IMR-90 (cell line): Measurements from ENCODE around the gene GJB3. TPM values are rescaled to one million over a fixed set of nuclear protein-coding genes. Genes with fewer than 3 reads are reported as not detected.
A peak's percentile ranks its signal among the peaks of the same experiment; 100 is the strongest.

Experiments
- ATAC-seq: fragments of 200-7000 bp; cut with Tn5 transposase; 2 replicates; pipeline ENCODE4 v1.9.1; 2020; ENCODE audit warnings: low read depth, mild to moderate bottlenecking, moderate library complexity
- BruUV-seq: library from RNA; stranded (reverse); fragments of 400-500 nt; replicated peaks from 2 replicates; lab custom pipeline; 2021; lab: Mats Ljungman, UMichigan
- CTCF ChIA-PET: fragments of 300-600 bp; formaldehyde crosslinking; extraction: SDS; loops from one replicate; lab custom pipeline; 2021; ENCODE audit warnings: antibody characterized with exemption; lab: Yijun Ruan, JAX
- POLR2A ChIA-PET: fragments of 300-600 bp; sonication (Branson Sonifier 250); formaldehyde crosslinking; loops from one replicate; lab custom pipeline; 2022; ENCODE audit warnings: antibody characterized with exemption; ENCODE audit not compliant: unreplicated experiment; lab: Charles Lee
- DNase-seq: peaks from one replicate; pipeline ENCODE4 v3.0.0; 2013
- H2AFZ ChIP-seq: replicated peaks from 2 replicates; pipeline ENCODE3; 2013; ENCODE audit warnings: low read length, mild to moderate bottlenecking; ENCODE audit not compliant: poor library complexity
- H2AK5ac ChIP-seq: 2 replicates; pipeline ENCODE4 v1.6.1; 2013; ENCODE audit warnings: low read depth, low read length, inconsistent platforms
- H2AK9ac ChIP-seq: replicated peaks from 2 replicates; pipeline ENCODE3; 2013; ENCODE audit warnings: mild to moderate bottlenecking, low read depth, low read length, moderate library complexity; ENCODE audit not compliant: poor library complexity
- H2BK120ac ChIP-seq: 2 replicates; pipeline ENCODE4 v1.6.1; 2013; ENCODE audit warnings: low read depth, low read length, inconsistent platforms
- H2BK15ac ChIP-seq: 3 replicates; pipeline ENCODE4 v1.6.1; 2013; ENCODE audit warnings: low read depth, low read length, inconsistent platforms
- H2BK20ac ChIP-seq: 2 replicates; pipeline ENCODE4 v1.6.1; 2013; ENCODE audit warnings: low read depth, mild to moderate bottlenecking, inconsistent platforms, low read length, moderate library complexity
- H2BK5ac ChIP-seq: 2 replicates; pipeline ENCODE4 v1.6.1; 2013; ENCODE audit warnings: mild to moderate bottlenecking, low read depth, low read length, inconsistent platforms; ENCODE audit not compliant: poor library complexity, severe bottlenecking
- H3K14ac ChIP-seq: replicated peaks from 2 replicates; pipeline ENCODE4 v1.6.1; 2013; ENCODE audit warnings: low read depth, low read length, inconsistent platforms
- H3K18ac ChIP-seq: 2 replicates; pipeline ENCODE4 v1.6.1; 2013; ENCODE audit warnings: low read depth, low read length, control low read depth
- H3K23ac ChIP-seq: 2 replicates; pipeline ENCODE4 v1.6.1; 2013; ENCODE audit warnings: low read depth, low read length, inconsistent platforms
- H3K27ac ChIP-seq: 2 replicates; pipeline ENCODE4 v1.5.1; 2013; ENCODE audit warnings: mild to moderate bottlenecking, control low read depth, low read length; ENCODE audit not compliant: insufficient read depth
- H3K27me3 ChIP-seq: 2 replicates; pipeline ENCODE4 v1.6.1; 2013; ENCODE audit warnings: low read length; ENCODE audit not compliant: control insufficient read depth, insufficient read depth
- H3K36me3 ChIP-seq: 2 replicates; pipeline ENCODE4 v1.6.1; 2013; ENCODE audit warnings: low read length, mixed read lengths; ENCODE audit not compliant: control insufficient read depth, insufficient read depth
- H3K4ac ChIP-seq: 2 replicates; pipeline ENCODE4 v1.6.1; 2013; ENCODE audit warnings: low read depth, low read length, inconsistent platforms
- H3K4me1 ChIP-seq: 2 replicates; pipeline ENCODE4 v1.6.1; 2013; ENCODE audit warnings: low read length, mixed read lengths; ENCODE audit not compliant: control insufficient read depth, insufficient read depth
- H3K4me2 ChIP-seq: 2 replicates; pipeline ENCODE4 v1.6.1; 2013; ENCODE audit warnings: low read depth, mild to moderate bottlenecking, control low read depth, low read length, moderate library complexity
- H3K4me3 ChIP-seq: 2 replicates; pipeline ENCODE4 v1.5.1; 2013; ENCODE audit warnings: low read depth, mild to moderate bottlenecking, control low read depth, low read length, moderate library complexity; ENCODE audit not compliant: insufficient read depth
- H3K56ac ChIP-seq: 2 replicates; pipeline ENCODE4 v1.6.1; 2013; ENCODE audit warnings: low read length, inconsistent platforms; ENCODE audit not compliant: insufficient read depth; ENCODE audit errors: extremely low read depth
- H3K79me1 ChIP-seq, 2 experiments: 2 replicates each; pipeline ENCODE4 v1.6.1; 2013; ENCODE audit warnings: low read length in 2 of 2, inconsistent platforms in 1 of 2, low read depth in 1 of 2
- H3K9ac ChIP-seq: 2 replicates; pipeline ENCODE4 v1.6.1; 2013; ENCODE audit warnings: low read depth, low read length, control low read depth
- H3K9me1 ChIP-seq: 2 replicates; pipeline ENCODE4 v1.6.1; 2013; ENCODE audit warnings: low read length, inconsistent platforms; ENCODE audit not compliant: insufficient read depth
- H3K9me3 ChIP-seq: 2 replicates; pipeline ENCODE4 v1.6.1; 2013; ENCODE audit warnings: low read length; ENCODE audit not compliant: control insufficient read depth, insufficient read depth
- H4K20me1 ChIP-seq: 2 replicates; pipeline ENCODE4 v1.6.1; 2013; ENCODE audit warnings: low read length, inconsistent platforms; ENCODE audit not compliant: insufficient read depth
- H4K5ac ChIP-seq: 2 replicates; pipeline ENCODE4 v1.6.1; 2013; ENCODE audit warnings: mild to moderate bottlenecking, low read depth, low read length, control low read depth
- H4K8ac ChIP-seq, 2 experiments: 2 replicates each; pipeline ENCODE4 v1.6.1; 2013; ENCODE audit warnings: low read depth in 2 of 2, low read length in 2 of 2, control low read depth in 1 of 2, inconsistent platforms in 1 of 2
- H4K91ac ChIP-seq: 2 replicates; pipeline ENCODE4 v1.6.1; 2013; ENCODE audit warnings: low read depth, low read length, inconsistent platforms; ENCODE audit not compliant: insufficient read depth
- FOS ChIP-seq: fragments of 150-350 bp; IDR thresholded peaks from 2 replicates; pipeline ENCODE4 v1.6.1; 2016; ENCODE audit warnings: low read depth, low read length
- MXI1 ChIP-seq: IDR thresholded peaks from 2 replicates; pipeline ENCODE4 v1.6.1; 2012; ENCODE audit warnings: low read depth, mild to moderate bottlenecking, low read length, moderate library complexity, borderline replicate concordance
- RAD21 ChIP-seq: IDR thresholded peaks from 2 replicates; pipeline ENCODE4 v1.6.1; 2012; ENCODE audit warnings: low read length, improper control_type of control experiment
- RCOR1 ChIP-seq: IDR thresholded peaks from 2 replicates; pipeline ENCODE4 v1.6.1; 2012; ENCODE audit warnings: mild to moderate bottlenecking, low read length, improper control_type of control experiment; ENCODE audit not compliant: insufficient replicate concordance
- WGBS, 2 experiments: methylation state at CpG; one replicate each; pipeline versions ENCODE4 v1.1.5 to v1.1.7; 2013; ENCODE audit warnings: missing lambda C conversion rate in 2 of 2; ENCODE audit not compliant: insufficient read length in 1 of 2; ENCODE audit errors: extremely low coverage in 2 of 2; 5-methylcytosine and 5-hydroxymethylcytosine counted together
- dilution Hi-C: fragments of 300-500 bp; cut with HindIII; formaldehyde crosslinking; loops from one replicate; pipeline ENCODE4 v1.14.3; 2018; ENCODE audit warnings: low sequenced_read_pairs; ENCODE audit not compliant: unreplicated experiment
- in situ Hi-C: fragments of 300-500 bp; cut with MboI; formaldehyde crosslinking; loops from 3 replicates; pipeline ENCODE4 v1.14.3; 2019; ENCODE audit warnings: low sequenced_read_pairs, inconsistent platforms, mixed read lengths
- intact Hi-C: fragments of 100-400 bp; cut with micrococcal nuclease; formaldehyde crosslinking; loops from 2 replicates; pipeline ENCODE4 v1.10.0; 2022
- polyA plus RNA-seq, 3 experiments: library from polyadenylated mRNA; depleted of rRNA; stranded (reverse); fragments of >200 nt; gene quantifications; 2 replicates each; pipeline ENCODE4 v1.2.3, GENCODE V29; 2012; ENCODE audit warnings: low replicate concordance in 1 of 3
- total RNA-seq: library from RNA; depleted of rRNA; stranded (reverse); fragments of >200 nt; gene quantifications from 2 replicates; pipeline ENCODE4 v1.2.3, GENCODE V29; 2012
- TF ChIP-seq, protein P1 (sequence below): fragments of 150-350 bp; IDR thresholded peaks from 2 replicates; pipeline ENCODE4 v1.6.1; 2017; ENCODE audit warnings: mild to moderate bottlenecking, antibody characterized with exemption, low read length, low read depth
- TF ChIP-seq, protein P2 (sequence below): conservative IDR thresholded peaks from 2 replicates; pipeline ENCODE4 v1.5.1; 2012; ENCODE audit warnings: mild to moderate bottlenecking, low read depth, low read length, improper control_type of control experiment

GJB3 gene
- total and polyA plus RNA-seq, 2 of the 4 experiments (the other 2 are of a cell fraction), result not detected

DNA sequence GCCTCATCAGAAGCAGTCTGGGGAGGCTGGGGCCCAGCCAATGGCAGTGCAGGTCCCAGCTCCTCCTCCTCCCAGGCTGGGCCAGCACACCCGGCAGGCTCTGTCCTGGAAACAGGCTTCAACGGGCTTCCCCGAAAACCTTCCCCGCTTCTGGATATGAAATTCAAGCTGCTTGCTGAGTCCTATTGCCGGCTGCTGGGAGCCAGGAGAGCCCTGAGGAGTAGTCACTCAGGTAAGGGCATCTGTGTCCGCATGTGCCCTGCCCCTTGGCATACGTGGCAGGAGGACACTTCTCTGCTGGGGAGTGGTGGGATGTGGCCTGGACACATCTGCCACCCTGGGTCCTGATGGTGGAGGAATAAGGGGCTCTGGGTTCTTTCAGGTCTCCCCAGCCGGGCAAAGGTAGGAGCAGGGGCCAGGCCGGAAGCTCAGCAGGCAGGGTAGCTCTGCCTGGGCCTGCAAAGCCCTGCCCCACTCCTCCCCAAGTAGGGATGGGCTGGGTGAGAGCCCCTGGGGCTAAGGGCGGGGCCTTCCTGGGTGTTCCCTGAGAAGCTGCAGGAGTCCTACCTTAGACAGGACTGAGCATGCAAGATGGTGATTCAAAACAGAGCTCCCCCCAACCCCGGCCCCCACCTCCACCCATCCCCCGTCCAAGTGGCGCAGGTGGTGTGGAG is 25.9 kb upstream of the GJB3 start, which contains the start of gene GJB5:
GJB5 (plus strand) TSS at position 84 of the 674 bp plus-strand sequence. CDS start 2,284 bp downstream, outside the sequence.
- dilution Hi-C loops, result no loop called here
- ChIA-PET POLR2A (no interaction called here), CTCF (interaction anchor here (1.3 kb wide), 1 partner anchor 12 kb away, joined by 3 read pairs; no protein-coding TSS in a partner anchor)
- Histone ChIP-seq H3K4me3 (no peak within 1 kb of the TSS), H3K18ac (no peak within 1 kb of the TSS), H2AFZ (peak within 1 kb of the TSS; percentile 49), H3K9ac (no peak within 1 kb of the TSS), H4K5ac (no peak within 1 kb of the TSS), H2BK20ac (no peak within 1 kb of the TSS), H2AK5ac (no peak within 1 kb of the TSS), H3K56ac (no peak within 1 kb of the TSS), H3K79me1 (no peaks in the 10 kb centered on the region), H3K27me3 (no peaks in the 10 kb centered on the region; the same call in 1 of the 2 replicates), H3K27ac (no peak within 1 kb of the TSS), H2BK120ac (no peak within 1 kb of the TSS), H4K91ac (no peak within 1 kb of the TSS), H2BK5ac (no peak within 1 kb of the TSS), H3K4me2 (no peak within 1 kb of the TSS), H3K4me1 (no peaks in the 10 kb centered on the region), H3K9me3 (no peaks in the 10 kb centered on the region), H3K23ac (no peak within 1 kb of the TSS), H3K4ac (no peak within 1 kb of the TSS), H2AK9ac (no peak within 1 kb of the TSS), H3K14ac (no peak within 1 kb of the TSS), H3K9me1 (no peaks in the 10 kb centered on the region), H4K8ac (no peak within 1 kb of the TSS), H3K36me3 (no peaks in the 10 kb centered on the region), H2BK15ac (no peak within 1 kb of the TSS), H4K20me1 (no peaks in the 10 kb centered on the region)
- BruUV-seq, result no TSS peak
- no peak for TF ChIP-seq MXI1
- no peak for TF ChIP-seq RCOR1
- TF ChIP-seq, protein P1, sequence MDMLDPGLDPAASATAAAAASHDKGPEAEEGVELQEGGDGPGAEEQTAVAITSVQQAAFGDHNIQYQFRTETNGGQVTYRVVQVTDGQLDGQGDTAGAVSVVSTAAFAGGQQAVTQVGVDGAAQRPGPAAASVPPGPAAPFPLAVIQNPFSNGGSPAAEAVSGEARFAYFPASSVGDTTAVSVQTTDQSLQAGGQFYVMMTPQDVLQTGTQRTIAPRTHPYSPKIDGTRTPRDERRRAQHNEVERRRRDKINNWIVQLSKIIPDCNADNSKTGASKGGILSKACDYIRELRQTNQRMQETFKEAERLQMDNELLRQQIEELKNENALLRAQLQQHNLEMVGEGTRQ, result no peak
- TF ChIP-seq RAD21, result no peak
- TF ChIP-seq, protein P2, sequence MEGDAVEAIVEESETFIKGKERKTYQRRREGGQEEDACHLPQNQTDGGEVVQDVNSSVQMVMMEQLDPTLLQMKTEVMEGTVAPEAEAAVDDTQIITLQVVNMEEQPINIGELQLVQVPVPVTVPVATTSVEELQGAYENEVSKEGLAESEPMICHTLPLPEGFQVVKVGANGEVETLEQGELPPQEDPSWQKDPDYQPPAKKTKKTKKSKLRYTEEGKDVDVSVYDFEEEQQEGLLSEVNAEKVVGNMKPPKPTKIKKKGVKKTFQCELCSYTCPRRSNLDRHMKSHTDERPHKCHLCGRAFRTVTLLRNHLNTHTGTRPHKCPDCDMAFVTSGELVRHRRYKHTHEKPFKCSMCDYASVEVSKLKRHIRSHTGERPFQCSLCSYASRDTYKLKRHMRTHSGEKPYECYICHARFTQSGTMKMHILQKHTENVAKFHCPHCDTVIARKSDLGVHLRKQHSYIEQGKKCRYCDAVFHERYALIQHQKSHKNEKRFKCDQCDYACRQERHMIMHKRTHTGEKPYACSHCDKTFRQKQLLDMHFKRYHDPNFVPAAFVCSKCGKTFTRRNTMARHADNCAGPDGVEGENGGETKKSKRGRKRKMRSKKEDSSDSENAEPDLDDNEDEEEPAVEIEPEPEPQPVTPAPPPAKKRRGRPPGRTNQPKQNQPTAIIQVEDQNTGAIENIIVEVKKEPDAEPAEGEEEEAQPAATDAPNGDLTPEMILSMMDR, result no peak
- TF ChIP-seq FOS, result no peak
- ATAC-seq (peak; percentile 49), DNase-seq (no peak)
- in situ Hi-C loops, result no loop called here
- no CpG with 5 or more reads among the region's 13 CpGs for WGBS, 2 experiments
- intact Hi-C loops, result no loop called here
